NCI-H1048 (cell line): ENCODE data around the gene NUP35.

Experiments used
- DNase-seq: peaks from one replicate; lab custom pipeline; 2025; lab: John Stamatoyannopoulos, UW

NUP35 gene

GRCh38 chr2:183124222-183124956 lies at the start of gene NUP35:
TSS of gene NUP35 (plus strand) at chr2:183124443. CDS start at chr2:183124458, 15 bp downstream.
- peak; percentile 78 for DNase-seq

GRCh38 chr2:183078163-183078463 lies 46.1 kb upstream of the NUP35 start:
- no peak for DNase-seq

- DNase-seq, result peak; percentile 75
These were observed 45.6 kb upstream of the NUP35 start, which contains the start of gene DUSP19 for GRCh38 chr2:183078464-183079138. TSS of gene DUSP19 (plus strand) at chr2:183078747. CDS start at chr2:183078934, 187 bp downstream.

- DNase-seq, result no peak
These were observed 45.0 kb upstream of the NUP35 start for GRCh38 chr2:183079139-183079775.

- DNase-seq, result no peak
These were observed 42.3 kb upstream of the NUP35 start for GRCh38 chr2:183081911-183082310.

GRCh38 chr2:183088061-183088460 lies 36.2 kb upstream of the NUP35 start:
- DNase-seq, result no peak

GRCh38 chr2:183089192-183089851 lies 34.9 kb upstream of the NUP35 start:
- no peak for DNase-seq

GRCh38 chr2:183091318-183091953 lies 32.8 kb upstream of the NUP35 start:
- no peak for DNase-seq

GRCh38 chr2:183091954-183092345 lies 32.3 kb upstream of the NUP35 start:
- no peak for DNase-seq

- DNase-seq, result no peak
These were observed 30.2 kb upstream of the NUP35 start for GRCh38 chr2:183093857-183094657.

- no peak for DNase-seq
These were observed 18.7 kb upstream of the NUP35 start for GRCh38 chr2:183105402-183106134.

- DNase-seq, result no peak
These were observed 11.7 kb upstream of the NUP35 start for GRCh38 chr2:183112577-183112976.

- no peak for DNase-seq
These were observed 10.6 kb upstream of the NUP35 start for GRCh38 chr2:183113630-183114029.

- no peak for DNase-seq
These were observed 7.0 kb upstream of the NUP35 start for GRCh38 chr2:183117226-183117625.

GRCh38 chr2:183123117-183123958 lies 905 bp upstream of the NUP35 start:
- no peak for DNase-seq

GRCh38 chr2:183123959-183124221 lies 353 bp upstream of the NUP35 start:
- no peak for DNase-seq

- DNase-seq, result no peak
These were observed 663 bp downstream of the NUP35 start for GRCh38 chr2:183124957-183125255.

- no peak for DNase-seq
These were observed 1.6 kb downstream of the NUP35 start for GRCh38 chr2:183125659-183126341.

GRCh38 chr2:183126635-183127034 lies 2.4 kb downstream of the NUP35 start:
- DNase-seq, result no peak

- no peak for DNase-seq
These were observed 9.8 kb downstream of the NUP35 start for GRCh38 chr2:183134016-183134415.
